Upper lobe of right lung (tissue), 1 donor: Measurements from ENCODE around the gene JAGN1. TPM values are rescaled to one million over a fixed set of nuclear protein-coding genes. Genes with fewer than 3 reads are reported as not detected.
"Not testable (repeated sequence)": the region's sequence is repeated elsewhere in the genome, so short reads cannot be mapped to it uniquely, and the experiment has no call there.

ENCODE experiments used
- ATAC-seq: fragments of 200-7000 bp; cut with Tn5 transposase; one replicate; pipeline ENCODE4 v1.9.1; 2020; ENCODE audit warnings: mild to moderate bottlenecking, moderate library complexity
- DNase-seq: peaks from one replicate; pipeline ENCODE4 v3.0.0-alpha.2; 2020
- H3K27ac ChIP-seq: fragments of 200-600 bp; one replicate; pipeline ENCODE4 v1.8.0; 2022
- H3K27me3 ChIP-seq: fragments of 200-600 bp; one replicate; pipeline ENCODE4 v1.8.0; 2022; ENCODE audit warnings: mild to moderate bottlenecking
- H3K36me3 ChIP-seq: fragments of 200-600 bp; one replicate; pipeline ENCODE4 v1.8.0; 2022
- H3K4me1 ChIP-seq: fragments of 200-600 bp; one replicate; pipeline ENCODE4 v1.8.0; 2022
- H3K4me3 ChIP-seq: fragments of 200-600 bp; one replicate; pipeline ENCODE4 v1.8.0; 2022; ENCODE audit warnings: mild to moderate bottlenecking
- H3K9me3 ChIP-seq: fragments of 200-600 bp; one replicate; pipeline ENCODE4 v1.8.0; 2022
- CTCF ChIP-seq: fragments of 200-600 bp; IDR thresholded peaks from one replicate; pipeline ENCODE4 v1.8.0; 2022; ENCODE audit warnings: antibody characterized with exemption
- intact Hi-C: fragments of 100-400 bp; cut with DNase I; formaldehyde crosslinking; loops from one replicate; pipeline ENCODE4 v1.11.0; 2022
- total RNA-seq: library from RNA; stranded (reverse); fragmentation: NEBNext Ultra II Directional; extraction: Animal tissue kit (Norgen Biotek cat#: 25700); gene quantifications from one replicate; pipeline ENCODE4 v1.2.1, GENCODE V29; 2021
- donor health status: DM: no; HTN: yes; CAD: no; lungs with severe emphysema.

The JAGN1 gene
- total RNA-seq, 1 donor from 2014 or later, result 28.7 TPM

- intact Hi-C loops, result no loop called here
- DNase-seq (no peak), ATAC-seq (no peak)
- no peaks in the 10 kb centered on the region for H3K27me3 ChIP-seq
- H3K4me1 ChIP-seq, result peaks cover 26% of the 10 kb centered on the region
- no peak overlapping the region for H3K4me3 ChIP-seq
- no peak overlapping the region for H3K27ac ChIP-seq
- no peak for TF ChIP-seq CTCF
- H3K36me3 ChIP-seq, result peaks cover 34% of the 10 kb centered on the region
- H3K9me3 ChIP-seq, result no peaks in the 10 kb centered on the region
Observed at GRCh38 chr3:9935966-9936510, 45.6 kb downstream of the JAGN1 start.

- Histone ChIP-seq H3K27me3 (no peaks in the 10 kb centered on the region), H3K36me3 (peaks cover 42% of the 10 kb centered on the region), H3K4me3 (no peak overlapping the region), H3K4me1 (peaks cover 20% of the 10 kb centered on the region), H3K27ac (no peak overlapping the region), H3K9me3 (no peaks in the 10 kb centered on the region)
- intact Hi-C loops, result no loop called here
- DNase-seq (no peak), ATAC-seq (no peak)
- no peak for TF ChIP-seq CTCF
Observed at GRCh38 chr3:9937486-9938238, 47.3 kb downstream of the JAGN1 start.

- DNase-seq, result no peak
- intact Hi-C loops, result no loop called here
- H3K27me3 ChIP-seq, result no peaks in the 10 kb centered on the region
- ATAC-seq, result no peak
- H3K36me3 ChIP-seq, result peaks cover 42% of the 10 kb centered on the region
- H3K9me3 ChIP-seq, result no peaks in the 10 kb centered on the region
- peaks cover 20% of the 10 kb centered on the region for H3K4me1 ChIP-seq
- H3K27ac ChIP-seq, result no peak overlapping the region
- TF ChIP-seq CTCF, result no peak
- H3K4me3 ChIP-seq, result no peak overlapping the region
Observed at GRCh38 chr3:9938966-9939365, 48.6 kb downstream of the JAGN1 start.

- peaks cover 12% of the 10 kb centered on the region for H3K4me1 ChIP-seq
- ATAC-seq, H3K27me3 ChIP-seq, H3K9me3 ChIP-seq, intact Hi-C loops, H3K4me3 ChIP-seq, H3K27ac ChIP-seq: not testable (repeated sequence)
- DNase-seq, result peak; percentile 22
- H3K36me3 ChIP-seq, result peaks cover 42% of the 10 kb centered on the region
Observed at GRCh38 chr3:9939906-9940305, 49.5 kb downstream of the JAGN1 start.

GRCh38 chr3:9940746-9941145 lies 50.3 kb downstream of the JAGN1 start:
- no peaks in the 10 kb centered on the region for H3K27me3 ChIP-seq
- intact Hi-C loops, result no loop called here
- no peak for ATAC-seq
- peaks cover 5% of the 10 kb centered on the region for H3K4me1 ChIP-seq
- H3K4me3 ChIP-seq, result no peak overlapping the region
- TF ChIP-seq CTCF, result no peak
- DNase-seq, result peak; percentile 63
- peaks cover 41% of the 10 kb centered on the region for H3K36me3 ChIP-seq
- no peaks in the 10 kb centered on the region for H3K9me3 ChIP-seq
- H3K27ac ChIP-seq, result no peak overlapping the region

- Histone ChIP-seq H3K4me3 (no peak overlapping the region), H3K4me1 (peaks cover 5% of the 10 kb centered on the region), H3K36me3 (peaks cover 28% of the 10 kb centered on the region), H3K27ac (no peak overlapping the region), H3K27me3 (no peaks in the 10 kb centered on the region), H3K9me3 (no peaks in the 10 kb centered on the region)
- TF ChIP-seq CTCF, result no peak
- ATAC-seq (no peak), DNase-seq (peak; percentile 7)
- intact Hi-C loops, result no loop called here
Observed at GRCh38 chr3:9942164-9942563, 51.8 kb downstream of the JAGN1 start.
